Stomach (tissue), 9 donors: ENCODE data around the gene CWC25. TPM values are rescaled to one million over a fixed set of nuclear protein-coding genes. Genes with fewer than 3 reads are reported as not detected.

Experiments
- DNase-seq, 2 donors: peaks; one replicate each; pipeline versions ENCODE4 v3.0.0 to v3.0.0-alpha.2; 2013 to 2019
- H3K27ac ChIP-seq, 5 donors: fragments of 200-600 bp in 4 of 5; sonication (generic) in 4 of 5; one replicate each; pipeline ENCODE4 v1.5.1; 2013 to 2019; ENCODE audit warnings: mild to moderate bottlenecking in 1 of 5, moderate library complexity in 1 of 5
- H3K27me3 ChIP-seq, 3 donors: fragments of 200-600 bp; sonication (generic); one replicate each; pipeline ENCODE4 v1.5.1; 2017 to 2019; ENCODE audit warnings: mixed run types in 1 of 3
- H3K36me3 ChIP-seq, 4 donors: fragments of 200-600 bp; sonication (generic); 1 replicate in 3 of 4; 2 replicates in 1 of 4; pipeline ENCODE4 v1.5.1; 2016 to 2019
- H3K4me1 ChIP-seq, 4 donors: fragments of 200-600 bp; sonication (generic); one replicate each; pipeline ENCODE4 v1.5.1; 2016 to 2019
- H3K4me3 ChIP-seq, 4 donors: fragments of 200-600 bp; sonication (generic) in 3 of 4; one replicate each; pipeline ENCODE4 v1.5.1; 2016 to 2019; ENCODE audit warnings: mild to moderate bottlenecking in 1 of 4
- H3K9me3 ChIP-seq, 4 donors: fragments of 200-600 bp; sonication (generic); one replicate each; pipeline ENCODE4 v1.5.1; 2016 to 2019
- CTCF ChIP-seq, 7 experiments: fragments of 450-650 bp in 4 of 7; fragments of 200-600 bp in 3 of 7; sonication (generic) in 3 of 7; IDR thresholded peaks; one replicate each; pipeline ENCODE4 v1.5.1; 2016 to 2019; ENCODE audit warnings: antibody characterized with exemption in 7 of 7, control low read depth in 2 of 7, mild to moderate bottlenecking in 1 of 7
- EP300 ChIP-seq: sonication (generic); formaldehyde crosslinking; IDR thresholded peaks from one replicate; pipeline ENCODE4 v1.6.1; 2017; ENCODE audit warnings: antibody characterized with exemption
- POLR2A ChIP-seq, 4 donors: fragments of 450-650 bp; IDR thresholded peaks; one replicate each; pipeline ENCODE4 v1.6.1; 2016; ENCODE audit warnings: antibody characterized with exemption in 4 of 4, control low read depth in 2 of 4, mild to moderate bottlenecking in 1 of 4, moderate library complexity in 1 of 4
- POLR2AphosphoS5 ChIP-seq, 3 donors: sonication (generic); formaldehyde crosslinking; IDR thresholded peaks; one replicate each; pipeline ENCODE4 v1.6.1; 2016; ENCODE audit warnings: antibody characterized with exemption in 3 of 3
- WGBS, 5 donors: extraction: QIAGEN DNeasy Blood & Tissue Kit in 3 of 5; methylation state at CpG; one replicate each; pipeline versions ENCODE4 v1.1.5 to v1.1.7; 2013 to 2018; 5-methylcytosine and 5-hydroxymethylcytosine counted together
- intact Hi-C: fragments of 100-400 bp; cut with DNase I; formaldehyde crosslinking; loops from one replicate; pipeline ENCODE4 v1.15.1; 2023; ENCODE audit warnings: low total_unique reads
- polyA plus RNA-seq, 3 donors: library from polyadenylated mRNA; stranded (reverse); fragments of 200-250 nt; gene quantifications; one replicate each; pipeline ENCODE4 v1.2.3, GENCODE V29; 2013
- total RNA-seq, 5 donors: library from RNA; depleted of rRNA; stranded (reverse); fragments of >200 nt; gene quantifications; one replicate each; pipeline versions ENCODE4 v1.1.0 to v1.2.3, GENCODE V29; 2014 to 2016
- donor health status: healthy with polysubstance abuse.
- donor health status: Bipolar disorder and iron deficiency.
- donor health status: healthy.

The CWC25 gene
- total and polyA plus RNA-seq, 8 donors = 5.9 to 146 (median 29.9) TPM

- intact Hi-C loops = no loop called here
Measured at GRCh38 chr17:38786372-38786771, 38.7 kb downstream of the CWC25 start.

GRCh38 chr17:38783227-38783626 is 41.9 kb downstream of the CWC25 start:
- Histone ChIP-seq H3K4me1 (no peaks in the 10 kb centered on the region), H3K4me3 (no peak overlapping the region), H3K27me3 (no peaks in the 10 kb centered on the region), H3K27ac (no peak overlapping the region), H3K36me3 (peaks cover 79 to 90% (median 87%) of the 10 kb centered on the region in 4 donors), H3K9me3 (no peaks in the 10 kb centered on the region)
- 87 to 96% (median 91%) methylated on average over 3 of the region's 3 CpGs for WGBS, 5 donors
- TF ChIP-seq EP300 (no peak), POLR2A (IDR thresholded peaks at IDR 0.05) (no peak), CTCF (IDR thresholded peaks at IDR 0.05) (no peak), POLR2AphosphoS5 (IDR thresholded peaks at IDR 0.05) (no peak)
- no peak for DNase-seq
- intact Hi-C loops = no loop called here

More at GRCh38 chr17:38786372-38786771, 38.7 kb downstream of the CWC25 start:
- peaks cover 48 to 59% (median 56%) of the 10 kb centered on the region in 4 donors for H3K36me3 ChIP-seq
- peaks cover 0 to 21% (median 9%) of the 10 kb centered on the region in 4 donors for H3K4me1 ChIP-seq
- WGBS, 5 donors = 57 to 96% (median 84%) methylated on average over 2 to 6 of the region's 6 CpGs
- no peak overlapping the region for H3K4me3 ChIP-seq
- no peaks in the 10 kb centered on the region for H3K27me3 ChIP-seq
- no peak for DNase-seq
- H3K27ac ChIP-seq = no peak overlapping the region
- no peaks in the 10 kb centered on the region for H3K9me3 ChIP-seq
- TF ChIP-seq POLR2A (IDR thresholded peaks at IDR 0.05) (no peak), CTCF (IDR thresholded peaks at IDR 0.05) (no peak), EP300 (no peak), POLR2AphosphoS5 (IDR thresholded peaks at IDR 0.05) (no peak)

GRCh38 chr17:38779965-38780752 is 45.0 kb downstream of the CWC25 start:
- 88 to 90% (median 89%) methylated on average over 21 to 23 of the region's 23 CpGs for WGBS, 5 donors
- H3K9me3 ChIP-seq = no peaks in the 10 kb centered on the region
- no peaks in the 10 kb centered on the region for H3K4me1 ChIP-seq
- no peak overlapping the region for H3K4me3 ChIP-seq
- intact Hi-C loops = no loop called here
- no peaks in the 10 kb centered on the region for H3K27me3 ChIP-seq
- TF ChIP-seq CTCF (IDR thresholded peaks at IDR 0.05) (no peak), POLR2A (IDR thresholded peaks at IDR 0.05) (no peak), POLR2AphosphoS5 (IDR thresholded peaks at IDR 0.05) (no peak), EP300 (no peak)
- peaks cover 96 to 100% (median 100%) of the 10 kb centered on the region in 4 donors for H3K36me3 ChIP-seq
- no peak for DNase-seq
- H3K27ac ChIP-seq = no peak overlapping the region

- Histone ChIP-seq H3K4me1 (no peaks in the 10 kb centered on the region), H3K9me3 (no peaks in the 10 kb centered on the region), H3K4me3 (no peak overlapping the region), H3K36me3 (peaks cover 98 to 100% (median 100%) of the 10 kb centered on the region in 4 donors), H3K27ac (no peak overlapping the region), H3K27me3 (no peaks in the 10 kb centered on the region)
- no peak for DNase-seq
- intact Hi-C loops = no loop called here
- TF ChIP-seq POLR2AphosphoS5 (IDR thresholded peaks at IDR 0.05) (no peak), POLR2A (IDR thresholded peaks at IDR 0.05) (no peak), CTCF (IDR thresholded peaks at IDR 0.05) (no peak), EP300 (no peak)
- 79 to 88% (median 80%) methylated on average over 7 of the region's 7 CpGs for WGBS, 5 donors
Measured at GRCh38 chr17:38777641-38778250, 47.4 kb downstream of the CWC25 start.
